Measurements from ENCODE around the gene PHKA1.

Gene PHKA1

DNA sequence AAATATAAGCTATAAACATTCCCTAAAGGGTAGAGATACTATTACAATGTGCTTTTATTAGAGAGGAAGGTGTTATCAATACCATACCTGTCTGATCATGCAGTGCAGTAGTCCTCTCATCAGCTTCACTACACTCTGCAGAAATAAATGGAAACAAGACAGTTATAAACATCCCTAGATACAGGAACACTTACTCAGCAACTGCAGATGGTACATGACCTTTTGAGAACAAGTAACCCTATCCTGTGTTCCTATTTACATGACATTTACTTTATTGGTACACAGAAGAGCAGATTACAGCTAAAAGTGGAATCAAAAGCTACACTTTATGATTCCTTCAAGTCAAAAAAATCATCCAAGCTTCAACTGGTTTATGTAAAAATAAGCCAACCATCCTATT is 9.0 kb downstream of the PHKA1 start:
- no peaks in the 10 kb centered on the region for H3K9me3 ChIP-seq
- peak overlapping the region in 1 of 2 donors; percentile 51 for H3K27ac ChIP-seq
- DNase-seq, result no peak
- no peaks in the 10 kb centered on the region for H3K27me3 ChIP-seq
- TF ChIP-seq, protein P1, sequence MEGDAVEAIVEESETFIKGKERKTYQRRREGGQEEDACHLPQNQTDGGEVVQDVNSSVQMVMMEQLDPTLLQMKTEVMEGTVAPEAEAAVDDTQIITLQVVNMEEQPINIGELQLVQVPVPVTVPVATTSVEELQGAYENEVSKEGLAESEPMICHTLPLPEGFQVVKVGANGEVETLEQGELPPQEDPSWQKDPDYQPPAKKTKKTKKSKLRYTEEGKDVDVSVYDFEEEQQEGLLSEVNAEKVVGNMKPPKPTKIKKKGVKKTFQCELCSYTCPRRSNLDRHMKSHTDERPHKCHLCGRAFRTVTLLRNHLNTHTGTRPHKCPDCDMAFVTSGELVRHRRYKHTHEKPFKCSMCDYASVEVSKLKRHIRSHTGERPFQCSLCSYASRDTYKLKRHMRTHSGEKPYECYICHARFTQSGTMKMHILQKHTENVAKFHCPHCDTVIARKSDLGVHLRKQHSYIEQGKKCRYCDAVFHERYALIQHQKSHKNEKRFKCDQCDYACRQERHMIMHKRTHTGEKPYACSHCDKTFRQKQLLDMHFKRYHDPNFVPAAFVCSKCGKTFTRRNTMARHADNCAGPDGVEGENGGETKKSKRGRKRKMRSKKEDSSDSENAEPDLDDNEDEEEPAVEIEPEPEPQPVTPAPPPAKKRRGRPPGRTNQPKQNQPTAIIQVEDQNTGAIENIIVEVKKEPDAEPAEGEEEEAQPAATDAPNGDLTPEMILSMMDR (IDR thresholded peaks at IDR 0.05), result no peak
- intact Hi-C loops (cut with DNase I; ENCODE audit: low total_unique reads), result no loop called here
- H3K4me3 ChIP-seq, result no peak overlapping the region
- H3K36me3 ChIP-seq, result no peaks in the 10 kb centered on the region
- H3K4me1 ChIP-seq, result peaks cover 0 to 4% (median 0%) of the 10 kb centered on the region in 4 donors

DNA sequence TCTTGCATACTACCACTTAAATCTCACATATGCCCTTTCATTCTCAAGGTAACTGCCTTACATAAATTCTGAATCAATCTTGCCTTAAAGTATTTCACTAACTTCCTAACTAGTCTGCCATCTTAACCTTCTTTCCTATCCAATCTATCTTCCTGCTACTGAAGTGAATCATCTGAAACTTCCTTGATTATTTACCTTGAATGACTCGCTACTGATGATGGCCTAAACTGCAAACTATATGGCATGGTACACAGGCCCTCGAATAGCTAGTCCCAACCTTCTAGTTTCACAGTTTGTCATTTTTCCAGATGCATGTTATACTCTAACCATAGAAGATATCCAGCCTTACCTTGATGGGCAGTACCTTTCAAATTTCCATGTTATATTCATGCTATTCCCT is 19.9 kb downstream of the PHKA1 start:
- no peaks in the 10 kb centered on the region for H3K9me3 ChIP-seq
- H3K36me3 ChIP-seq, result no peaks in the 10 kb centered on the region
- DNase-seq, result no peak
- TF ChIP-seq, protein P1 (IDR thresholded peaks at IDR 0.05), result no peak
- no peaks in the 10 kb centered on the region for H3K4me1 ChIP-seq
- no peaks in the 10 kb centered on the region for H3K27me3 ChIP-seq
- no peak overlapping the region for H3K27ac ChIP-seq
- intact Hi-C loops (cut with DNase I; ENCODE audit: low total_unique reads), result no loop called here
- H3K4me3 ChIP-seq, result no peak overlapping the region

DNA sequence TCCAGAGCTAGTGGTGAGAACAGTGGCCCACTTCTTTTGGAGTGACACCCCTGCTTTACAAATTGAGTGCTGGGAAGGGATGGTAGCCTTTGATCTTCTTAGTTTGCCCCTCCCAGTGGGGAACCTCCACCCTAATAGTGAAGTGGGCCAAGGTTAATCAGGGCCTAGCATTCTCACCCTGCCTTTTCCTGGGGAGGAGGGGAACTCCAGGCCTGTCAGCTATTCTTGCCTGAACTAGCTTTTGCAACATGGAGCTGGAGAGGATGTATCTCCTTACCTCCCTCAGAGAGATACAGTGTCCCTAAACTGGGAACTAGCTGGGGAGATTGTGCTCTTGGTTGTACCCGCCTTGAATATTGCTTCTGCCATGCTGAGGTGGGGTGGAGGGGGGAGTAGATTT is 20.6 kb downstream of the PHKA1 start:
- Histone ChIP-seq H3K27ac (no peak overlapping the region), H3K4me1 (no peaks in the 10 kb centered on the region), H3K27me3 (no peaks in the 10 kb centered on the region), H3K9me3 (no peaks in the 10 kb centered on the region), H3K4me3 (no peak overlapping the region), H3K36me3 (no peaks in the 10 kb centered on the region)
- no peak for DNase-seq
- intact Hi-C loops (cut with DNase I; ENCODE audit: low total_unique reads), result no loop called here
- TF ChIP-seq, protein P1 (IDR thresholded peaks at IDR 0.05), result no peak

DNA sequence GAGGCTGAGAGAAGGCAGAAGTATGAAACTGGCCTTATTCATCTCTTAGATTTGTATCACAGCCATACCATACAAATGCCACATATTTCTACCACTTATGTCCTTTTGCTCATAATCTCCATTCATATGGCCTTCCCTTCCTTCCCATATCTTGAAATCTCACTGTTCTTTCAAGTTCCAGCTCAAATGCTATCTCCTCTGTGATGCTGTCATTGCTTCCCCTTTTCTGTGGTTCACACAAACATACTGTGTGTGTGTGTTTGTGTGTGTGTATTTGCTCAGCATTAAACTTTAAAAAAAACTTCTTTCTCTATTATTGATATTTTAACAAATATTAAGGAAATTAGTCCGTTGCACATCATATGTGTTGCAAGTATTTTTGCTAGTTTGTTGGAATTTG is 26.7 kb downstream of the PHKA1 start:
- no peak for DNase-seq
- Histone ChIP-seq H3K4me1 (no peaks in the 10 kb centered on the region), H3K9me3 (no peaks in the 10 kb centered on the region), H3K27me3 (no peaks in the 10 kb centered on the region), H3K36me3 (no peaks in the 10 kb centered on the region), H3K4me3 (no peak overlapping the region), H3K27ac (no peak overlapping the region)
- intact Hi-C loops (cut with DNase I; ENCODE audit: low total_unique reads), result no loop called here
- TF ChIP-seq, protein P1 (IDR thresholded peaks at IDR 0.05), result no peak

DNA sequence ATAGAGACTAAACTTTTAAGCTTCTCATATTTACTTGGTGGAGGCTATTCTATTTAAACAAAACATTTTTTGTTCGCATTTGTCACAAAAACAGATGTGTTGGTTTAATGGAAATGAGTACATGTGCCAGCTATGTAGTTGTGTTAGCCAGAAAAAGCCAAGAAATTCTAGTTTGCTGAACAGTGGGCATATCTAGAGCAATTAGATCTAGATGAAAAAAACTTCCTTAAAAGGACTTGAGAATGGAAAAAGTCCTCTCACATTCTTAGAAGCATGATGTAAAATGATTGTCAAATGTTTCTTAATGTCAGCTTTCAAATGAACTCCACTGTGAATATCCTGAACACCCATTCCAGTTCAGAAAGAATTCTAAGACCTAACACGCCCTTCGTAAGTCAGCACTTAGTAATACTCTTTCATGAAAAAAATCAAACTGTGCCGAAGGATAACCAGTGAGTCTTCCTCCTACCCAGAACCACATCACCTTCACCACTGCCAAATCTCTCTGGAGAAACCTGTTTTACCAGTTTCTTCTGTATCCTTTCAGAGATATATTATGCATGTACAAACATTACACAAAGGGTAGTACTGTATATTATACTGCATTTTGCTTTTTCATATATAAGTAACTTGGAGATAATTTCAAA is 28.2 kb downstream of the PHKA1 start:
- no peaks in the 10 kb centered on the region for H3K36me3 ChIP-seq
- H3K27ac ChIP-seq, result no peak overlapping the region
- TF ChIP-seq, protein P1 (IDR thresholded peaks at IDR 0.05), result no peak
- H3K4me1 ChIP-seq, result no peaks in the 10 kb centered on the region
- DNase-seq, result no peak
- no peaks in the 10 kb centered on the region for H3K27me3 ChIP-seq
- H3K9me3 ChIP-seq, result no peaks in the 10 kb centered on the region
- no peak overlapping the region for H3K4me3 ChIP-seq
- intact Hi-C loops (cut with DNase I; ENCODE audit: low total_unique reads), result no loop called here

DNA sequence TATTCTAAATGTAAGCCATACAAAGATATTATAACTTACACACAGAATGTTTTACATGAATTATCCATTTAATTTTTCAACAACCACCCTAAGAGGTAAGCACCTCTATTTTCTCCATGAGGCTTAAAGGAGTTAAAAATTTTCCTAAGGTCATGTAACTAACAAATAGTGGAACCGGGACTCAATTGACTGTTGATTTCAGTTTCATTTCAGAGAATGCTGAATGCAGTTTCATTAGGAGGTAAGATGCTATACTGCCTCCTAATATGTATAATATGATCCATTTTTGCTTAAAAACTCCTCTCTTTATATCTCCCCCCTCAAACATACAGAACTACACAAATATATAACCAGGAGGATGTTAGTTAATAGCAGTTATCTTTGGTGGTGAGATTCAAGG is 29.1 kb downstream of the PHKA1 start:
- intact Hi-C loops (cut with DNase I; ENCODE audit: low total_unique reads), result no loop called here
- H3K4me1 ChIP-seq, result no peaks in the 10 kb centered on the region
- no peak overlapping the region for H3K4me3 ChIP-seq
- DNase-seq, result no peak
- TF ChIP-seq, protein P1 (IDR thresholded peaks at IDR 0.05), result no peak
- H3K36me3 ChIP-seq, result no peaks in the 10 kb centered on the region
- H3K9me3 ChIP-seq, result no peaks in the 10 kb centered on the region
- H3K27me3 ChIP-seq, result no peaks in the 10 kb centered on the region
- H3K27ac ChIP-seq, result no peak overlapping the region

All from tibial artery (tissue), 4 donors.